Breast epithelium (tissue), 4 donors: ENCODE data around the gene SAMD8. TPM values are rescaled to one million over a fixed set of nuclear protein-coding genes. Genes with fewer than 3 reads are reported as not detected.
"Not testable (repeated sequence)": the region's sequence is repeated elsewhere in the genome, so short reads cannot be mapped to it uniquely, and the experiment has no call there.

Source experiments
- DNase-seq, 2 donors: peaks; one replicate each; pipeline ENCODE4 v3.0.0-alpha.2; 2019; ENCODE audit warnings: low spot score in 2 of 2
- H3K27ac ChIP-seq, 2 donors: fragments of 200-600 bp; sonication (generic) in 1 of 2; one replicate each; pipeline ENCODE4 v1.5.1; 2016 to 2019; ENCODE audit warnings: mild to moderate bottlenecking in 1 of 2
- H3K27me3 ChIP-seq, 2 donors: fragments of 200-600 bp; sonication (generic) in 1 of 2; one replicate each; pipeline versions ENCODE4 v1.5.1 to v1.6.0; 2017 to 2019; ENCODE audit warnings: control low read depth in 1 of 2, mild to moderate bottlenecking in 1 of 2
- H3K36me3 ChIP-seq: fragments of 200-600 bp; one replicate; pipeline ENCODE4 v1.5.1; 2019
- H3K4me1 ChIP-seq, 2 donors: fragments of 200-600 bp; sonication (generic); one replicate each; pipeline ENCODE4 v1.5.1; 2016 to 2019; ENCODE audit warnings: control low read depth in 1 of 2
- H3K4me3 ChIP-seq, 3 donors: fragments of 200-600 bp; sonication (generic); 1 replicate in 2 of 3; 2 replicates in 1 of 3; pipeline ENCODE4 v1.5.1; 2016 to 2019; ENCODE audit warnings: mild to moderate bottlenecking in 3 of 3, moderate library complexity in 2 of 3
- H3K9me3 ChIP-seq, 2 donors: fragments of 200-600 bp; sonication (generic) in 1 of 2; one replicate each; pipeline ENCODE4 v1.5.1; 2016 to 2019; ENCODE audit warnings: control low read depth in 1 of 2
- POLR2A ChIP-seq: fragments of 450-650 bp; IDR thresholded peaks from one replicate; pipeline ENCODE4 v1.6.1; 2016; ENCODE audit warnings: antibody characterized with exemption, mild to moderate bottlenecking, moderate library complexity
- POLR2AphosphoS5 ChIP-seq, 3 donors: sonication (generic); formaldehyde crosslinking; IDR thresholded peaks; one replicate each; pipeline ENCODE4 v1.6.1; 2017; ENCODE audit warnings: antibody characterized with exemption in 3 of 3
- intact Hi-C: fragments of 100-400 bp; cut with DNase I; formaldehyde crosslinking; loops from one replicate; pipeline ENCODE4 v1.15.1; 2023; ENCODE audit warnings: low total_unique reads
- total RNA-seq, 3 donors: library from RNA; depleted of rRNA; stranded (reverse); fragments of >200 nt; gene quantifications; one replicate each; pipeline ENCODE4 v1.1.0, GENCODE V29; 2016
- TF ChIP-seq, protein P1 (sequence below), 3 donors: fragments of 450-650 bp; IDR thresholded peaks; one replicate each; pipeline ENCODE4 v1.5.1; 2016 to 2017; ENCODE audit warnings: antibody characterized with exemption in 3 of 3, mild to moderate bottlenecking in 3 of 3, moderate library complexity in 3 of 3

SAMD8 gene
- total RNA-seq, 3 donors from 2014 or later = 41.0 to 45.2 (median 41.3) TPM

DNA sequence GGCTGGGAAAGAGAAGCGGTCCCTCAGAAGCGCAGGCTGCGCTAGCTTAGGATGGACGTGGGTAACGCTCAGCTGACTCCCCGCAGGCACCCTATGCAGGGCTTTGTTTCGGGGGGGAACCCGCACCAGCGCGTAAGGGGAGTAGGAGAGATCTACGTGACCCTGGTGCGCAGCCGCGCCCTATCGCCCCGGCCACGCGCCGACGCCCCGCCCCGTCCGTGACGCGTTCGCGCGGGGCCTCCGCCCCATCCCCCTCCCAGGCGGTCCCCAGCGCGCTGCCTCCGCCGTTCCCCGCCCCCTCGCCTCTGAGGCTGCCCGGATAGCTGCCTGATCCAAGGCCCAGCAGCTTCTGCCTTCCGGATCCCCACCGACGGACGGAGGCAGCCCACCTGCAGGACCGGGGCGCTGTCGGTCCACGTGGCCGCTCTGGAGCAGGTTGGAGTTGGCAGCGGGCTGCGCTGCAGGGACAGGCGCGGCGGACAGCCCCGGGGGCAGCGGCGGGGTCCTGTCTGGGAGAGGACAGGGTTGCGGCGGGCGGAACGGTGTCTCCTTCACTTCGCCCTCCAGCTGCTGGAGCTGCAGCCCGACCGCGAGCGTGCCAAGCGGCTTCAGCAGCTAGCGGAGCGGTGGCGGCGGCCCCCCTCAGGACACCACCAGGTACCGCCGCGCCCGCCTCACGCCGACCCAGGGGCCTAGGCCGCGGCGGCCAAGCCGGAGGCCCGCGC is 99.0 kb downstream of the SAMD8 start, which contains the start of gene VDAC2:
TSS of gene VDAC2 (plus strand) at position 515 of the 725 bp plus-strand sequence. CDS start 363 bp downstream, outside the sequence.
- H3K4me3 ChIP-seq = peak within 1 kb of the TSS; percentile 81 to 92 (median 88)
- peak; percentile 88 to 90 (median 90) for TF ChIP-seq POLR2AphosphoS5 (IDR thresholded peaks at IDR 0.05)
- TF ChIP-seq, protein P1, sequence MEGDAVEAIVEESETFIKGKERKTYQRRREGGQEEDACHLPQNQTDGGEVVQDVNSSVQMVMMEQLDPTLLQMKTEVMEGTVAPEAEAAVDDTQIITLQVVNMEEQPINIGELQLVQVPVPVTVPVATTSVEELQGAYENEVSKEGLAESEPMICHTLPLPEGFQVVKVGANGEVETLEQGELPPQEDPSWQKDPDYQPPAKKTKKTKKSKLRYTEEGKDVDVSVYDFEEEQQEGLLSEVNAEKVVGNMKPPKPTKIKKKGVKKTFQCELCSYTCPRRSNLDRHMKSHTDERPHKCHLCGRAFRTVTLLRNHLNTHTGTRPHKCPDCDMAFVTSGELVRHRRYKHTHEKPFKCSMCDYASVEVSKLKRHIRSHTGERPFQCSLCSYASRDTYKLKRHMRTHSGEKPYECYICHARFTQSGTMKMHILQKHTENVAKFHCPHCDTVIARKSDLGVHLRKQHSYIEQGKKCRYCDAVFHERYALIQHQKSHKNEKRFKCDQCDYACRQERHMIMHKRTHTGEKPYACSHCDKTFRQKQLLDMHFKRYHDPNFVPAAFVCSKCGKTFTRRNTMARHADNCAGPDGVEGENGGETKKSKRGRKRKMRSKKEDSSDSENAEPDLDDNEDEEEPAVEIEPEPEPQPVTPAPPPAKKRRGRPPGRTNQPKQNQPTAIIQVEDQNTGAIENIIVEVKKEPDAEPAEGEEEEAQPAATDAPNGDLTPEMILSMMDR (IDR thresholded peaks at IDR 0.05) = no peak
- peak within 1 kb of the TSS; percentile 95 to 100 for H3K27ac ChIP-seq
- H3K9me3 ChIP-seq = no peaks in the 10 kb centered on the region
- no peaks in the 10 kb centered on the region for H3K27me3 ChIP-seq
- peak; percentile 81 to 86 for DNase-seq
- intact Hi-C loops = no loop called here
- no peaks in the 10 kb centered on the region for H3K36me3 ChIP-seq
- H3K4me1 ChIP-seq = peaks cover 2 to 12% of the 10 kb centered on the region in 2 donors

DNA sequence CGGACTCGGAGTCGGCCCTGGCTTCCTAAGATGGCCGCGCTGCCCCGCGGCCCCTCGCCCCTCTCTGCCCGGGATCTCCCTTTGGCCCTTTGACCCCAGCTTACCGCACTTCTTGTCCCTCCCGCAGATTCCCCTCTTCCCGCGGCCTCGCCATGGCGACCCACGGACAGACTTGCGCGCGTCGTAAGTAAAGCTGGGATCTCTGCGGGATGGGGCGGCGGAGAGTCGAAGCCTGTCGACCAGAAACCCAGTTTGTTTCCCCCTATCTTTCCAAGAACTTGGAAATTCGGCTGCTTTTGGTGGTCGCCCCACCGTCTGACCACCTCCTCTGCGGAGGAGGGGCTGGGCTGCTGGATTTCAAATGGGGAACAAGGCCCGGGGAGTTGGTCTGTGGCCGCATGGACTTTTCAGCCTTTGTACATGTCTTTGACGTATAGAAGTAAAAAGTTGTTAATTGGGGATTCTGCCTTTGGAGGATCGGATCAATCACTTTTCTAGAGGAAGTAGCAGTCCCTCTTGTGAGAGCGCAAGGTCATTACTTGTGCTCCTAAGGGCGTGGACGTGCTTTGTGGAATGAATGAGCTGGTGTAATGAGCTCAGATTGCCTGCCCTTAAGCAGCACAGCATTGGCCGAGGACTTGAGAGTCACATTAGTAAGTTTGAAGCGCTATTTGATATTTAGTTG is 99.7 kb downstream of the SAMD8 start:
- intact Hi-C loops = no loop called here
- Histone ChIP-seq H3K27me3 (no peaks in the 10 kb centered on the region), H3K4me1 (peaks cover 2 to 18% of the 10 kb centered on the region in 2 donors), H3K27ac (peak overlapping the region; percentile 95 to 100), H3K4me3 (peak overlapping the region; percentile 81 to 92 (median 88)), H3K9me3 (no peaks in the 10 kb centered on the region), H3K36me3 (no peaks in the 10 kb centered on the region)
- TF ChIP-seq, protein P1 (IDR thresholded peaks at IDR 0.05) = no peak
- TF ChIP-seq POLR2A = no peak
- no peak for TF ChIP-seq POLR2AphosphoS5 (IDR thresholded peaks at IDR 0.05)
- DNase-seq = no peak

DNA sequence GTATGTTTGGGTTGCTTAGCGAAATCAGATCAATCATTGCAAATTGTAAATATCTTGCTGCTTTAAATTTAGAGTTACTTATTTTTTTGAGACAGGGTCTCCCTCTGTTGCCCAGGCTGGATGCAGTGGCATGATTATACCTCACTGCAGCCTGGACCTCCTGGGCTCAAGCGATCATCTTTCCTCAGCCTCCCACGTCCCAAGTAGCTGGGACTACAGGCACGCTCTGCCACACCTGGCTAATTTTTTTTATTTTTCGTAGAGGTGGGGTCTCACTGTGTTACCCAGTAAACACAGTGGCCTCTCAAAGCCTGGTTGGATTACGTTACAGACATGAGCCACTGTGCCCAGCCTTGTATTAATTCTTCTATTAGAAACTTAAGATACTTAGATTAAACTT is 100.9 kb downstream of the SAMD8 start:
- Histone ChIP-seq H3K9me3 (no peaks in the 10 kb centered on the region), H3K4me1 (peaks cover 2 to 30% of the 10 kb centered on the region in 2 donors), H3K4me3 (peak overlapping the region in 1 of 3 donors; percentile 88), H3K27ac (peak overlapping the region in 1 of 2 donors; percentile 95), H3K36me3 (no peaks in the 10 kb centered on the region), H3K27me3 (no peaks in the 10 kb centered on the region)
- TF ChIP-seq POLR2A (no peak), POLR2AphosphoS5 (IDR thresholded peaks at IDR 0.05) (no peak)
- TF ChIP-seq, protein P1 (IDR thresholded peaks at IDR 0.05) = no peak
- no peak for DNase-seq
- intact Hi-C loops = no loop called here

DNA sequence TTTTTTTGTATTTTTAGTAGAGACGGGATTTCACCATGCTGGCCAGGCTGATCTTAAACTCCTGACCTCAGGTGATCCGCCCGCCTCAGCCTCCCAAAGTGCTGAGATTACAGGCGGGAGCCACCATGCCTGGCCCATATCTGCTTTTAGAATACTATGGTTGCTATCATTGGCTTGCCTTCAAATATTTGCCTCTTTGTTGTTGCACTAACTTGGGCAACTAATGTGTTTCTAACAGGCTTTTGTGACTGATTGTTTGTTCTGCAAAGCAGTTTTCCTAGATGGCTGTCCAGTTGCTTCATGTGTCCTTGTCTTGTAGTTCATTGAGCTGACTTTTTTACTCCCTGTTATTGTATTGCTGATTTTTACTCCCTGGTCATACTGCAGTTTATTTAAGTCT is 108.8 kb downstream of the SAMD8 start:
- Histone ChIP-seq H3K4me1 (peaks cover 4 to 29% of the 10 kb centered on the region in 2 donors), H3K9me3 (no peaks in the 10 kb centered on the region), H3K27me3 (no peaks in the 10 kb centered on the region), H3K36me3 (no peaks in the 10 kb centered on the region), H3K27ac (no peak overlapping the region), H3K4me3 (no peak overlapping the region)
- TF ChIP-seq POLR2A (no peak), POLR2AphosphoS5 (IDR thresholded peaks at IDR 0.05) (no peak)
- TF ChIP-seq, protein P1 (IDR thresholded peaks at IDR 0.05) = no peak
- DNase-seq = no peak
- intact Hi-C loops = no loop called here

DNA sequence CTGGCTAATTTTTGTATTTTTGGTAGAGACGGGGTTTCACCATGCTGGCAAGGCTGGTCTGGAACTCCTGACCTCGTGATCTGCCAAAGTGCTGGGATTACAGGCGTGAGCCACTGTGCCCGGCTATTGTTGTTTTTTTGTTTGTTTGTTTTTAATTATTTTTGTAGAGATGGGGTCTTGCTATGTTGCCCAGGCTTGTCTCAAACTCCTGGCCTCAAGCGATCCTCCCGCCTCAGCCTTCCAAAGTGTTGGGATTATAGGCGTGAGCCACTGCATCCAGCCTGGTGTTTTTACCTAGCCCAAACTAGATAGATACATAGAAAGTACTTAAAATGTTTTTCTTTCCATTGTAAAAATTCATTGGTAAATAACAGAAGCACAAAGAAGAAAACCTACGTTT is 110.0 kb downstream of the SAMD8 start:
- peaks cover 4 to 32% of the 10 kb centered on the region in 2 donors for H3K4me1 ChIP-seq
- DNase-seq, H3K27ac ChIP-seq, intact Hi-C loops, H3K36me3 ChIP-seq, H3K9me3 ChIP-seq, H3K27me3 ChIP-seq, H3K4me3 ChIP-seq: not testable (repeated sequence)
